Skin epidermis (tissue), 12 donors: ENCODE measurements around the gene SLC13A4.
A peak's percentile ranks its signal among the peaks of the same experiment; 100 is the strongest.
"Not testable (repeated sequence)": the region's sequence is repeated elsewhere in the genome, so short reads cannot be mapped to it uniquely, and the experiment has no call there.

Experiments used
- H3K27ac ChIP-seq, 21 experiments: fragments of 200-600 bp; sonication (generic) in 11 of 21; one replicate each; pipeline ENCODE4 v1.5.0; 2020; ENCODE audit warnings: mild to moderate bottlenecking in 3 of 21, inconsistent platforms in 2 of 21, moderate library complexity in 2 of 21
- H3K4me3 ChIP-seq, 7 experiments: fragments of 200-600 bp; sonication (generic) in 2 of 7; one replicate each; pipeline ENCODE4 v1.5.0; 2020; ENCODE audit warnings: inconsistent platforms in 2 of 7, mild to moderate bottlenecking in 2 of 7, moderate library complexity in 1 of 7

SLC13A4 gene

DNA sequence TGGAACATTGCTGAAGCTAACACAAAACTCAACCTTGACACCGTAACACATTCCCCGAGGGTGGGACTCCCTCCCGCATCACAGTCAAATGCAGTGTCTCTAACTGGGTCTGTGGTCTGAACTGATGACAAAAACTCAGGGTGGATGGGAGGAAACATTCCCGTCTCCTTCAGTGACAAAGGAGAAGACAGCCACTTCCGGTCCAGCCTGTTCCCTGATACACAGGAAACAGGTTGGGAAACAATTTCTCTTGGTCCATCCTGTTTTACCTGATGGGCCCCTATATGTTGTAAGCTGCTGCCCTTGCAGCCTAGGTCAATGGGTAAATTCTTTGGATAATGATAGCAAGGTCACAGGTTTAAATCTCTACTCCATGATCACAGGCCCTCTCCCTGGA, 20.4 kb downstream of the SLC13A4 start:
- H3K27ac ChIP-seq: peak overlapping the region in 16 of 21 experiments; percentile 21 to 78 (median 56)
- H3K4me3 ChIP-seq: no peak overlapping the region

DNA sequence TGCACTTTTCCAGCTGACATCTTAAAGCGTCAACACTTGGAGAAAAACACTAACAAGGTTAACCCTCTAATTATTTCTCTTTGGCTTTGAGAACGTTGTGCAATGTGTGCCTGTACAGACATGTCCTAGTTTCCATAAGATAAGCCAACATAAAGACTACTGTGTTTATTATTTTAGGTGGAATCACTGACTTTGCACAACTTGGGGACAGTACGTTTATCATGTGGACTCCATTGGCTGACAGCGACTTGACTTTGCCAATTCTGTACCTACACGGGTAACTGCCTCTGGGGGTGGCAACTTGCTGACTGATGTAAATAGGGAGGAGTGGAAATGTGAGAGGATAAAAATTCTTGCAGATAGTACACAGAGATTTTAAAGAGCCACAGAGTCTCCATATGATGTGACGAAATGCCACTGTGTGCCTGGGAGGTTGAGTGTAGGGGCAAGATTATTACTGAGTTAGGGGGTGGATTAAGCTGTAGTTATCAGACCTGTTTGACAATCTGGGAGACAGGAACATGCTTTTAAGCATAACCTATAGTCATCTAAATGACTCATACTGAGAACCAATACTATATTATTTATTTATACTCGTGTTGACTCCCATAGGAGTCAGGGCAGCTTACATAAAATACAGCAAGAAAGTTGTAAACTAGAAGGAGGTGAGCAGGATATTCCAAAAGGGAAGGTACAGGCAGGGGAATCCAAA, 21.0 kb downstream of the SLC13A4 start:
- no peak overlapping the region for H3K4me3 ChIP-seq
- peak overlapping the region in 18 of 21 experiments; percentile 14 to 78 (median 52) for H3K27ac ChIP-seq

DNA sequence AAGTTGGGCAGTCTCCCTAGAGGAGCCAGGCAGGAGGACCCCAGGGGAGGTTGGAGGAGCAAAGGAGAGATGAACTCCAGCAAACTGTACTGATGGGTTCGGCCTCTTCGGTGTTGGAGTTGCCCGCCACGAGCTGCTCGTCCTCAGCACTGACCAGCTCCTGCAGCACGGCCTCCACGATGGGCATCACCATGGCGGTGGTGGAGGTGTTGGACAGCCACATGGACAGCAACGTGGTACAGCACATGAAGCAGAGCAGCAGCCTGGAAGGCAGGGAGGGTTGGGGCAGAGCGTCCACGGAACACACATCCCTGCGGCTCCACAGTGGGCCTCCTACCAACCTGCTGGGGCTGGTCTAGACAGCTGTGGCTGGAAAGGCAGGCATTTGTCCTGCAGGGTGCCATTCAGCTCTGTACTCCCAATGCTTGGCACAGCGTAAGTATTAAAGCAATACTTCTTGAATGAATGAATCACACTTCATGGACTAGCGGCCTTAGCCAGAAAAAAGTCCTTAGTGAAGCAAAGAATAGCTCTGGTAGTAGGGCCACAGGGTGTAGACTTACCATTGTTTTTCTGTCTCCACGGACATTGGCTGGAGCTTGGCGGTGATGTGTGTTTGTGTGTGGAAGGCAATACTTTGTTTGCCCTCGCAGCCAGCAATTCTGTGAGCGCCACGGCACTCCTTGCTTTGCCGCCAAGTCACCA, 21.8 kb downstream of the SLC13A4 start:
- Histone ChIP-seq H3K27ac (peak overlapping the region in 14 of 21 experiments; percentile 14 to 78 (median 48)), H3K4me3 (no peak overlapping the region)

DNA sequence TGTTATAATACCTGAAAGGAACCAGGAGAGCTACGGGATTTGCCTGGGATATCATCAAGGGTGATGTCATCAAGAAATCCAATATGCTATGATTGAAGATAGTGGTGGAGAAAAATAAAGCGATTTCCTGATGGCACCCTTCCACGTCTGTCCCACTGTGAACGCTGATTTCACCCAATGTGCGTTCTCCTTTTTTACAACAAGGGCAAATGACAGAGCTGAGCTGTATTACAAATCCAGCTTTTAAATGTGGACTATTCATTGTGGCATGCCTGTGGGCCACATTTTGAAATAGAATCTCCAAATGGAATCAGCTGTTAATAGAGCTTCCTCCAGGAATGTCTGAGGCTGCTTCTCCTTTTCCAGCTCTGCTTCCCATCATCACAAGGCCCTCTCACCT, 23.3 kb downstream of the SLC13A4 start:
- Histone ChIP-seq H3K4me3 (no peak overlapping the region), H3K27ac (peak overlapping the region in 1 of 21 experiments; percentile 7)

DNA sequence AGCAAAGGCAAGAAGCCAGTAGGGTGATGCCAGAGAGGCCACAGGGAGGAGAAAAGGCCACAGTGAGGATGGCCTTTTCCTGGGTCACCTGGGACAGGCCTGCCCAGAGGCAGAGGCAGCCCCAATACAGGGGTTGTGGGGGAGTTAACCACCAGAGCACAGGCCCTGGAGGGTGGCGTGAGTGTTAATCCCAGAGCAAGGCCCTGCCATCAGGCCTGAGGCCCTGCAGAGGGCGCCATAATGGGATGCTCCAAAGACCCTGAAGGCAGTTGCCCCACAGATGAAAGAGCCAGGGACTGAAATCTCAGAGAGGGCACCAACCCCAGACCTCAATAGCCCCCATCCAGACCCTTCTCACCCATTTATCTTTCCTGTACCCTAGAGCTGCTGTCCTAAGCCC, 23.9 kb downstream of the SLC13A4 start:
- H3K27ac ChIP-seq: peak overlapping the region in 2 of 21 experiments; percentile 6 to 7
- no peak overlapping the region for H3K4me3 ChIP-seq

DNA sequence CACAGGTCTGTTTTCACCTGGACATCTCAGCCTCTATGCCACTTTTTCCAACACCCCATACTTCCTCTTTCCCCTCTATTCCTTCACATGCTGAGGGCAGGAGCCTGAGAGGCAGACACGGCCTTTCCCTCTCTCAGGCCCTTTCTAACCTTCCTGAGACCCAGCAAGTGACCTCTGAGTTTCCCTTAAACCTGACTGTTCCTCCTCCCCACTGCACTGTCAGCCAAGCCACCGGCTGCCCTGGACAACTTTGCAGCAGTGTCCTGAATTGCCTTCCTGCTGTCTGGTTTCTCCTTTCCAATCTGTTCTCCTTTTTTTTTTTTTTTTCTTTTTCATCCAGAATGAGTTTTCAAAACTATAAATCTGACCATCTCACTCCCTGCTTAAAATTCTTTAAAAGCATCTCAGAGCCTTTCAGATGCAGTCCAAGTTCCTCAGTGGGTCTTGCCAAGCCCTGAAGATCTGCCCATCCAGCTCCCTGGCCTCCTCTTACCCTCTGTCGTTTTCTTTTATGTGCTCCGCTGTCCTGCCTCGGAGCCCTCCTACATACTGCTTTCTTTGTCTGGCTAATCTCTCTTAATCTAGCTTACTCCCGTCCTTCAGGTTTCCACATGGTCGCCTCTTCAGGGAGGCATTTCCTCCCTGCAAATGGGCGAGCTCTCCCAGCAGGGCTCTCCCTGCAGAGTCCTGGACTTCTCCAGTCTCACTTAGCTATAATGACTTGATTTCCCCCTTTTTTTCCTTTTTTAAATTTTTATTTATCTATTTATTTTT, 30.5 kb downstream of the SLC13A4 start:
- no peak overlapping the region for H3K27ac ChIP-seq

DNA sequence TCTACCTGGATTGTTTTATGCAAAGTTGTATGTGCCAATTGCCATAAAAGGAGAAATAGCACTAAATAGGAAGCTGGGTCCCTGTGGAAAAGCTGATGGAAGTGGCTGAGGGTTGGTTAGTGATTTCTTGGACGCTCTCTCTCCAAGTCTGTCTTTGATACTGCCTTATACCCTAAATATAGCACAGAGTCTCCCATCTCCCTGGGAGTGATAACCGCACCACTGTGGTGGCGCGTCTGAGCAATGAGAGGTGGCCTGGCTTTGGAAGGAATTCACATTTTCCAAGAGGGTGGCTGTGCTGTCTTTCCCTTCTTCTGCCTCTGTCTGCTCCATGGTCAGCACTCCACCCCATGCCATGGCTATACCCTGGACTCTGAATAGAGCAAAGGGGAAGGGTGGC, 34.4 kb downstream of the SLC13A4 start:
- Histone ChIP-seq H3K4me3 (no peak overlapping the region), H3K27ac (no peak overlapping the region)

More for the DNA sequence above, 30.5 kb downstream of the SLC13A4 start:
- H3K4me3 ChIP-seq: no peak overlapping the region

DNA sequence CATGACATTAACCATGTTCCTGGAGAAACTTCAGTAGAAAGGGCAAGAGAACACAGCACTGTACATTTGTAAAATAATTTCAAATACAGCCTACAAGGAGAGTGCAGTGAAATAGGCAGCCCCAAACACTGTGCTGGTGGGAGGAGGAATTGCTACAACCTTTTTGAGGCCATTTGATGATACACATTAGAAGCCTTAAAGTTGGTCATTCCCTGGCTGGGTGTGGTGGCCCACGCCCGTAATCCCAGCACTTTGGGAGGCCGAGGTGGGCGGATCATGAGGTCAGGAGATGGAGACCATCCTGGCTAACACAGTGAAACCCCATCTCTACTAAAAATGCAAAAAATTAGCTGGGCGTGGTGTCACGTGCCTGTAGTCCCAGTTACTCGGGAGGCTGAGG, 35.4 kb downstream of the SLC13A4 start:
- not testable (repeated sequence) for H3K27ac ChIP-seq, H3K4me3 ChIP-seq

DNA sequence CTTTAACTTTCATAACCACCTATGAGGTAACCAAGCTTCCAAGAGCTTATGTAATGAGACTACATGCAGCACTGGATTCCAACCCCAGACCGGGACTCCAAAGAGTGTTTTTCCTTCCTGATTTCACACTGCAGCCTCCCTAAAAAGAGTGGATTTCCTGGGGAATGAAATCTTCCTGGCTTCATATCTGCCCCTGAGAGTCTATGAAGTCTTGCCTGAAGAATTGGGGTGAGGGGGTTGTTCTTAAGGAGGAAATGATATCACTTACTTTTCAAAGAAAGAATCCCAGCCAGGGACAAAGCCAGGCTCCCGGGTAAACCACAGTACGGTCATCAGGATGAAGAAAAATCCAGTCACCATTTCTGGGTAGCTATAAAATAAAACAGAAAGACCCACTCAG, 35.9 kb downstream of the SLC13A4 start:
- H3K27ac ChIP-seq: no peak overlapping the region
- H3K4me3 ChIP-seq: no peak overlapping the region

DNA sequence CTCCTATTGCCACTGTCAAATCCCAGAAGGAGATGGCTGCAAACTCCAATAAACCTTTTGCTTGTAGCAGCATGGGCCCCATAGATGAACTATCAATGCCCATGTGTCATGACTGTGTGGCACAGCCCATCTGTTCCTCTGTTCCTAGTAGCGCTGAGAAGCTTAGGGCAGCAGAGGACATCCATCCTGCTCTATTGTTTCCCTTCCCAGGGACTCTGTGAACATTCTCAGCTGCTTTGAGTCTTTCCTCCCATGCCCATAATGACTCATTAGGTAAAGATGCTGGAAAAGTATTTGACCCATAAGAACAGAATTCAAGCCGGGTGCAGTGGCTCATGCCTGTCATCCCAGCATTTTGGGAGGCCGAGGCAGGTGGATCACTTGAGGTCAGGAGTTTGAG, 37.4 kb downstream of the SLC13A4 start:
- Histone ChIP-seq H3K4me3 (no peak overlapping the region), H3K27ac (no peak overlapping the region)

DNA sequence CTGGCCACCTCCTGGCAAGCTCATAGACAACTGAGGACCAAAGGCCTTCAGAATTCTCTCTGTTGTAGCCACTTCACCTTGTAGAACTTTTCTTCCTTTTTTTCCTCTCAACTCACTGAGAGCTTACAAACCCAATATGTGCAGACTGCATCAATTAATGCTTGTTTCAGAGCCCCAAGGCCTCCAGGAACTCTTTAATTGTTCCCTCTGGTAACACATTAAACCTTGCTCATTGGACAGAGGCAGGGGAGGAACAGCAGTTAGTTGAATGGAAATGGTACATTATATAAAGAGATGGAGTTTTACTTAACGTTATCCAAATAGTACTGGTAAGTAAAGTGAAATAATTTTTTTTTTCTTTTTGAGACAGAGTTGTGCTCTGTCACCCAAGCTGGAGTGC, 40.5 kb downstream of the SLC13A4 start:
- no peak overlapping the region for H3K27ac ChIP-seq
- no peak overlapping the region for H3K4me3 ChIP-seq

DNA sequence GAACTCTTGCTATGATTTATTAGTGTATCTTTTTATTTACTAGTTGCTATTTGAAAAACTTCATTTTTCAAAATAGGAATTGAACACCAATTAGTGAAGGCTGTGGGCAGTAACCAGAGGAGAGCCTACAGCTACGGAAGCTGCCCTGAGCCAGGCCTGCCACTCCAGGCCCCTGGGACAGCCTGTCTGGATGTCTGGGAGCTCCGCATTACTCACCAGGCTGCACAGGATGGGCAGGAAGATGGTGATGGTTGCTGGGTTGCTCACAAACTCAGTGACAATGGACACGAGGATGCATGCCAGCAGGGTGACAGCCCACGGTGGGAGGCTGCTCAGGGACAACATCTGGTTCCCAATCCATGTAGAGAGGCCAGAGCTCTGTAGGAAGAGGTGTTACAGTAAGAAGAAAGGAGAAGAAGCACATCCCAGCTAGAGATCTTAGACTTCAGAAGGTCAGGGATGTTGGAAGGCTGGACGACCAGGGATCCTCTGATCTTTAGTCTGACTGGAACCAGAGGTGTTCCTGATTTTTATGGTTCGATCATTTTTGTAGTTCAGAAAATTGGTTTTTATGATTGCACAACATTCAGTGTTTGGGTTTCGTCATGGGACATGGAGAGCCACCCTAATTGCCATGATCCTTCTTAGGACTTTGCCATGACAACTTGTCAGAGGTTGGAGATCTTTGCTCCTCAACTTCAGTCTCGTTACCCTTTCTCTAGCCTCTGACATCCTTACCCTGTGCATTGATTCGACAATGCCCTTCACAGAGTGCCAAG, 42.5 kb downstream of the SLC13A4 start:
- Histone ChIP-seq H3K27ac (peak overlapping the region in 1 of 21 experiments; percentile 54), H3K4me3 (no peak overlapping the region)

DNA sequence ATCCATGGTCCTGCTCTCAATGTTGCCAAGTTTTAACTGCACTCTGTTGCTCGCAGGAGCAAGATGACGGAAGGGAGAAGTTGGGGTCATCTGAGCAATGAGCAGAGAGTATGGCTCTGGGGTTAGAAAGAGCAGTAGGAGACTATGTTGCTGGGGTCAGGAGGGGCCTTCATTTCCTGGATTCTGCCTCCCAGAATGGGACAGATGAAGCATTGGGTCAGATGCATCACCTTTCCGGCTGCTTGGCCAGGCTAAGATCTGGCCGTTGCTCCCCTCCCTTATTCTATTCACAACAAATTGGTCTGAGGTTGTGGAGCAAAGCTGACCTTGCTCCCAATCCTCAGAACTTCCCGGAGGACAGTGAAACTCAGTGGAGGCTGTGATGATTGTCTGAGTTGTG, 43.3 kb downstream of the SLC13A4 start:
- Histone ChIP-seq H3K27ac (no peak overlapping the region), H3K4me3 (no peak overlapping the region)

DNA sequence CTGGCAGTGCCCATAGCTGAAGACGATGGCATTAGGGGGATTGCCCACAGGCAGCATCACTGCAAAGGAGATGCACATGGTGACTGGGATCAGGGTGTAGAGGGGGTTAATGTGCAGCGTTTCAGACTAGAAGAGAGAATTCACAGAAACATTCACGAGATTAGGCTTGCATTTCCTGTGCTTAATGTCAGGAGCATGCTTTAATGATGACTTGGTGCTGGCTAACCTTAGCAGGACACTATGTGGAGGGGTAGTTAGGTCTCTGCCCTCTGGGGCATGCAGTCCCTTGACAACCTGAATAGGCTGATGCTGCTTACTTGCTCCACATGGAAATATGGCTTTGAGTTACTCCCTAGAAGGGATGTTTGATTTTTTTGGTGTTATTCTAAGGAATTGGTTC, 43.9 kb downstream of the SLC13A4 start:
- no peak overlapping the region for H3K4me3 ChIP-seq
- H3K27ac ChIP-seq: no peak overlapping the region

DNA sequence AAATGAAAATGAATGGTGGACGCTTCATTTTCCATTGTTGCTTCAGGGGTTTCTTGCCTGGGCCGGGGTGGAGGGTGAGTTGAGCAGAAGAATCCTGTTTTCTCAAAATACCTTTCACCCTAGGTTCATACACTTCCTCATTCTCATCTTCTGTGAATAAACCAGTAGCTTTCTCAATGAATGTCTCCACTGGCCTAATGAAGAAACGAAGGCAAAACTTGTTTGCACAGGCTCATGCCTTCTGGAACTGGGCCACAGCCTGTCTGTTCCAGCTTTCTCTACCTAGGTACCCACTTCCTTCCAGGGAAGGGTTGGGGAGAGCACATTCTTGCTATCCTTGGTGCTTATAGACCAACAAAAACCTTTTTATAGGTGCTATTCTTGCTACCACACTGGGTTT, 44.4 kb downstream of the SLC13A4 start:
- peak overlapping the region in 4 of 21 experiments; percentile 17 to 54 (median 20) for H3K27ac ChIP-seq
- H3K4me3 ChIP-seq: no peak overlapping the region

DNA sequence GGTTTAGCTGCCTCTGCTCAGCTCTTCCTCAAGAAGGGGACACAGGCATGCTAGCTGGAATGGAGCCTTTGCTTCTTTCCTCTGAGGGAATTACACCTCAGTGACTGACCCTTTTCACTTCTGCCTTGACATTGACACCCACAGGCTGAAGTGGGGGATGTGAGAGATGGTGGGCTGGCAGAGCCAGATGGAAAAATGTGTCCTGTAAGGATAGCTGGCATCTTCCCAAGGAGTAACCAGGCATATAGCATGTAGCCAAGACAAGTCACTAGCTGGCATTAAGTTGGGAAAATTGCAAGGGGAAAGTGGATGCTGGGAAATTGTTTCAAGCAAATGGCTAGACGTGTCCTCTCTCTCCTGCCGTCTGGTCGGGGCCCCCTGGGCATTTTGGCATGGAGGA, 45.8 kb downstream of the SLC13A4 start:
- H3K27ac ChIP-seq: no peak overlapping the region
- H3K4me3 ChIP-seq: no peak overlapping the region

DNA sequence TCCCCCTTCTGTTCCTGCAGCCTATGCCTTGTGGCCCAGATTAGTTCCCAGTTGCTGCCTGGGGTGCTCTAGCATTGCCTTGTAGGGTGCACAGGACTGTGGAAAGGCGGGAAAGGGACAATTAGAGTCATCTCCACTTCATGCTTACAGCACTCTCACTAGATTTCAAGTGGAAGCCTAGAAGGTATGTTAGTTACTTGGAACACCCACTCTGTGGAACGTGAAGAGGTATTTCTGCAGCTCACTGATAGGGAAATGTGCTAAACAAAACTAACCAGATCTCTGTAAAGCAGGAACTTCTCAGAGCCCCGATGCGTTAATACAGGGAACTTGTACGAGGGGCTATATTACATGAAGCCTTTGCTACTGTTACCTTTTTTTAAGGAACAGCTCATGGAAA, 46.2 kb downstream of the SLC13A4 start:
- Histone ChIP-seq H3K4me3 (no peak overlapping the region), H3K27ac (no peak overlapping the region)

DNA sequence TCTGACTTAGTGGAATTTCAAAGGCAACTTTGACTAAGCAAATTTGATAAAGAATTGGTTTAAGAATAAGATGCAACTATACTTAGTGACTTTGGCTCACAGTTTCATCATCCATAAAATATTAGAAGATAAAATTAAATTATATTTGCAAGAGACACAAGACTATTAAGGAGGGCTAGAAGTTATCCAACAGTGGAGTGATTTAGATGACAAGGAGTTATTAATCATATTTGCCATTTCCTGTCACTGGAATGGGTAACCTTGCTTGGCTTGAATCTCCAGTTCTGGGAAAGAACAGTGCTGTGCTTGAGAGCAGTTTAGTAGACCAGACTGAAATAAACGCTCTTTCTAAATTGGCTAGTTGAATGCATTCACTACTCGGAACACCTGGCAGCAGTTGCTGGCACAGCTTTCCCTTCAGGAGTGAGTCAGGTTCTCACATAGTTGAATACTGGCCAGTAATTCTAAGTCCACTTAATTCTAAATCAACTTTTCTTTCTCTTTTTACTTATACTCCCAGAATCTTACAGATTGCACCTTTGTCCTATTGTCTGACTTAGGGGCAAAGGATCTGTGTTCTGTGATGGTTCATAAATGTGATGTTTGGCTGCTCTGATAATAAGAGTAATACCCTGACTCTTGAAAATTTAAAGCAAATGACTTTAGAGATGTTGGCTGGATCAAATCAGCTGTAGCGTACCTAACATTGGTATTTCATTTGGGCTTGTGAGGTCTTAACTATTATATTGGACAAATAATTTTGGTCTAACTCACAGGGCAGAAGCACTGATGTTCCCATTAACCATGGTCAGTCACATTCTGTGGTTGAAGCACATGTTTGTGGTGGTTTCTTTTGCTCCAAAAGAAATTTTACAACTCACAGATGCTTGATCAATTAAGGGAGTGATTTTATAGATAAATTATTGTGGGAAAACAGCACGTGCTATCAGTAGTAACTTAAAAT, 49.1 kb downstream of the SLC13A4 start:
- Histone ChIP-seq H3K27ac (peak overlapping the region in 3 of 21 experiments; percentile 5 to 20 (median 17)), H3K4me3 (no peak overlapping the region)

DNA sequence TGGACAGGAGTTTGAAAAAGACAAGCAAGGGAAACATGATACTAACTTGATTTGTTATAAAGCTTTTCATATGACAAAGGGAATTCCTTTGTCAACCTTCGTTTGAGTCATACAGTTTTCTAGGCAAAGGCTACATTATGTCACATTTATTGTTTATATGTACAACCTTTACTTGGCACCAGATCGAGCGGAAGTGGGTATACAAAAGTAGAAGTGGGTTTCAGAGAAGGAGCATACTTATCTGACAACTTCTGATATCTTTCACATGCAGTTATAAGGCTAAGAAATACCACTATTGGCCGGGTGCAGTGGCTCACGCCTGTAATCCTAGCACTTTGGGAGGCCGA, 54.7 kb downstream of the SLC13A4 start:
- no peak overlapping the region for H3K27ac ChIP-seq
- no peak overlapping the region for H3K4me3 ChIP-seq
